NCI-H2029 treated with DMSO at 0.1 percent for 48 hours (cell line): Measurements from ENCODE around the gene SMIM8.
"Not testable (repeated sequence)": the region's sequence is repeated elsewhere in the genome, so short reads cannot be mapped to it uniquely, and the experiment has no call there.

ENCODE experiments used
- DNase-seq: peaks from one replicate; lab custom pipeline; 2025; lab: John Stamatoyannopoulos, UW

Gene SMIM8, protein sequence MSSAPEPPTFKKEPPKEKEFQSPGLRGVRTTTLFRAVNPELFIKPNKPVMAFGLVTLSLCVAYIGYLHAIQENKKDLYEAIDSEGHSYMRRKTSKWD

DNA sequence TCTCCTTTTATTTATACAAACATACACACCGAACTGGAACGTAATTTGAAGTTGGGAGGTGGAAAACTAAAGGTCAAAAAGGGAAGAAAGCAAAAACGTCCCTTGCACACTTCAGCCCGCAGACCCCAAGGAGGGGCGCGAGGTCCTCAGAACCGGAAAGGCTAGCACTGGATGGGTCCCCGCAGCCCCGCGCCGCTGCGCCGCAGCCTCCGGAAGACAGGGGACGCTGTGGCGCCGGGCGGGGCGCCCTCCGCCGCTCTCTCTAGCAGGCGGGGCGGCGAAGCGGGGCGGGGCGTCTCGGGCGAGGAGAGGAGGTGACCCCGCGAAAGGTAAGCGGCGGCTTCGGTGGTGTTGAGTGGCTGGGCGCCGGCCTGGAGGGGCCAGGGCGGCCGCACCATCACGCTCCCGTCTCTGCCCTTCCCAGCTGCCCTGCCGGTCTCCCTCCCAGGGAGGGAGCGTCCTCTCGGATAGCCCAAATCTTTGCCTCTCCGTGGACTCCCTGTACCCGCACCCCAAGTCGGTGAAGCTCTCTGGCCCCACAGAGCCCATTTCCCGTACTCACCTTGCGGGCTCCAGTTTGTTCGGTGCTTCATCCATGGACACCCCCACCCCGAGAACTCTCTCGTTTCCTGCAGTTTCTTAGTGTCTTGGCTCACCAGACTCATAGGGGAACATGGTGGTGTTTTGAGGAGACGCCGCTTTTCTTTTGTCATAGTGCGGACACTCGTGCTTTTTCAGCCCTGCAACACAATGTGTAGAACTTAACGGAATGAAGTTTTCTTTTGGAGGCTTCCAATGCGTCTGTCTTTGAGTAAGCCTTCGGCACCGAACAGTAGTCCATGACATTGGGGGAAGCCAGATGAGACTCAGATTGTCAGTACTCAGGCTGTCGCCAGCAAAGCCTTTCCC lies at the start of gene SMIM8:
SMIM8 (plus strand) TSS at position 285 of the 909 bp plus-strand sequence. CDS start 14,444 bp downstream, outside the sequence.
- DNase-seq, result peak; percentile 41

DNA sequence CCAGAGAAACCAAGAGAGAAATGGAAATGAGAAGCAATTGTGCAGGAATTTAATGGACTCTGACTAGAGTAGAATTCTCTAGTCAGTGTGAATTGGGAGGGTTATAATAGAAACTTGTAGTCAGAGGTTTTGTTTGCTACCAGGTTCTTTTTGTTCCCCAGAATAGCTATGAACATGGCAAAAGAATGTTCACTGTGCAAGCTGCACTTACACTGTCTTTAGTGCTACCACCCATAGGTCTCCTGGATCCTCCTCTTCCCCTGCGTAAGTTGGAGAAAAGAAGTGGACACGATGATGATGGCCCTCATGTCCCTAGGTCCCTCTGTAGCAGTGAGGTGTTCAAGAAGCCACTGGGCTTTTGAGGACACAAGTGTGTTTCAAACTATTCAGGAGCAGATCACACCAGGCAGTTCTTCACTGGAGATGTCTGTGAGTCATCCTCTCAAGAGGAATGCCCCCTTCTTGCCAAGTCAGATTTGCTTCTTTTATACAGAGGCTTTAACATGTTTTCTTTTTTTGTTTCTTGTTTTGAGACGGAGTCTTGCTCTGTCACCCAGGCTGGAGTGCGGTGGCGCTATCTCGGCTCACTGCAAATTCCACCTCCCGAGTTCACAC lies 47.6 kb upstream of the SMIM8 start:
- no peak for DNase-seq

- DNase-seq, result no peak
Measured at GRCh38 chr6:87276624-87277023, 45.8 kb upstream of the SMIM8 start.

DNA sequence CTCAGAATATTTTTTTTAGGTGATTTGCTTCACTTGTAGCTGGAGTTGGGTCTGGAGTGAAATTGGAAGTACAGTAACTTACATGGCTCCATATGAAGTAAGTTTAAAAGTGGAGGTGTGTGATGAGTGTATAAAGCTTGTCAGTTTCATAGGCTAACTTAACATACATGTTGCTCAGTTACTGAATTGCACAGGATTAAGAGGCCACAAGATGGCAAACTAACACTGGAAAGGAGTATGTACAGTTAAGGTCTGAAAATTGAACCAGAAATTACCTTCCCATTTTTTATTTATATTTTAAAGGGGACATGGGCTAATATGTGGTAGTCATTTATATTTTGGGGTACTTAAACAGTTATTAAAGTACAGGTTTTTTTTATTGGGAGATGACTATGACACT lies 45.3 kb upstream of the SMIM8 start:
- DNase-seq, result no peak

DNA sequence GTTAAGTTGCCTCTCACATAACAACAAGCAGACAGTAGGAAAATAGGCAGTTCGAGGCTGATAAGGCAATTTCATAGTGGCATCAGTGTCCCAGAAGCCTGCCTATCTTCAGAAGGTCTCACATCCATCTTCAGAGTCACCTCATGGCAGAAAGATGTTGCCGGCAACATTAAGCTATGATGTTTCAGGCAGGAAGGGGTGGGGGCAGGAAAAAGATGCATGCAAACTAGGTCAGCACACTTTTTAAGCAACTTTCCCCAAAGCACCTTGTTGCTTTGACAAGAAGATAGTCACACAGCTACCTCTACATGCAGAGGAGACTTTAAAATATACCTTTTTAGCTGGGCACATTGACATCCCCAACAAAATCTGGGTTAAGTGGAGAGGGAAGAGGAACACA lies 43.2 kb upstream of the SMIM8 start:
- DNase-seq, result no peak

- peak; percentile 38 for DNase-seq
Measured at GRCh38 chr6:87281426-87281825, 41.0 kb upstream of the SMIM8 start.

DNA sequence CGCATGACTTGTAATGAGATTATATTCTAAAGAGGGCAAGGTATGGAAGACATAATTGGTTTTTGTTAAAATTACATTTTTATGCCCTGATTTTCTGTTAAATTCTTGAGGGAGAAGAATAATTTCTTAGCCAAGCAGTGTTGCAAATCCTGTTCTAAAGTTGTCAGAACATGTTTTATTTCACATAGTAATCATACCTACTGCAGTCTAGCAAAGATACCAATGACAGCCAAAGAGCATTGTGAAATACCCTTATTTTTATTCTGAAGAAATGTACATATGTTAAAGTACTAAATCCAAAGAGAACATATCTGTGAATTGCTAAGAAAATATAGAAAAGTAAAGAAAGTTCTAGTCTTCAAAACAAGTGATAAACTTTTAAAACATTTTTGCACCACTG lies 39.6 kb upstream of the SMIM8 start:
- DNase-seq, result no peak

DNA sequence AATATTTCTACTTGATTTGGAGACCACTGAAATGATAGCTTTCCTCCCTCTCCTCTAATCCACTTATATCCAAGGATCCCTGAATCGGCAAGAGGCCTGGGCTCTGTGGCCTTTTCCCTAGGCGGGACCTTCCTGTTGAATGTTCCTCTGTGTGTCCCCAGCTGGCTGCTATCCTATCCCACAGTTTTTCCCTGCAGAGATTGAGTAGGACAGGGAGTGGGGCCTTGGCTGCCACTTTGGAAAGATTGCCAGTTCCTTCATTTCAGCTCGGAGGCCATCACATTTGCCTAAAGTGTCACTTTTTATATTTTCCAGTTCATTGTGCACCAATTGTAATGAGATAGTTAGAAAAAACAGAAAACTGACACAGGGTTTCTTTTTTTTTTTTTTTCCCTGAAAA lies 38.9 kb upstream of the SMIM8 start:
- DNase-seq, result no peak

- no peak for DNase-seq
Measured at GRCh38 chr6:87287251-87287650, 35.1 kb upstream of the SMIM8 start.

DNA sequence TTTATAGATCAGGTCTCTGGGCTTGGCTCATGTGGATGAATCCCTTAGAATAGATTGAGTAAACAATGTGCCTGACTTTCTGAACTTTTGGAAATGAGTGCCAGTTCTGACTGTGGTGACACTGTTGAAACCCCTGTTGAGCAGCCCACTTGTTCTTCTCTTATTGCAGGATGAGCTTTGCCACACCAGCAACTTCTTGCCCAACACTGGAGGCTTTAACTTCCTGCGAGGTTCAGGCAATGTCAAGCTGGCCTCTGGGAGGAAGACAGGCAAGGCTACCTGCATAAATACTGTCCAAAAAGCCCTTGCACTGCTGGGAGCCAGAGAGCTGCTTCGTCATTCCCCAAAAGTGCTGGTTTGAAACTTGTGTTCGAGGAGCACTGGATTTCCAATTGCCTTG lies 32.8 kb upstream of the SMIM8 start:
- DNase-seq, result no peak

GRCh38 chr6:87291883-87292282 lies 30.5 kb upstream of the SMIM8 start:
- peak; percentile 78 for DNase-seq

DNA sequence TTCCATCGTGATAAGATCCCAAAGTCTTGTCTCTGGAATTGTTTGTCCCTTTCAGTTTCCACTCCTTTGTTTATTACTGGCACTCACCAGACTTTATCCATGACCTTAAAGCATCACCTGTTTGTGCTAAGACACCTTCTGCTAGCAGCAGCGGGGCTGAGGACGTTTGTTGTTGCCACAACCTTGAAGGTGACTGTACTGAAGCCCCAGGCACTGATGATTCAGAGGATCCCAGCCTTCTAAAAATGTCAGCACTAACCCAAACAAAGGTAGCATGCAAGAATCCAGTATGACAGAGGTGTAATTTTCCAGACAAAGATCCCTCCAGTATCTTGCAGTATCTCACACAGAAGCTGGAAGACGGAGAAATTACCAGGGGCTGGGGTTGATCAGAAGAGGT lies 28.9 kb upstream of the SMIM8 start:
- no peak for DNase-seq

- no peak for DNase-seq
Measured at GRCh38 chr6:87297119-87297518, 25.3 kb upstream of the SMIM8 start.

- not testable (repeated sequence) for DNase-seq
Measured at GRCh38 chr6:87301277-87301676, 21.1 kb upstream of the SMIM8 start.

- no peak for DNase-seq
Measured at GRCh38 chr6:87308970-87309369, 13.4 kb upstream of the SMIM8 start.

GRCh38 chr6:87312860-87313259 lies 9.5 kb upstream of the SMIM8 start:
- no peak for DNase-seq

- no peak for DNase-seq
Measured at GRCh38 chr6:87315071-87315470, 7.3 kb upstream of the SMIM8 start.

DNA sequence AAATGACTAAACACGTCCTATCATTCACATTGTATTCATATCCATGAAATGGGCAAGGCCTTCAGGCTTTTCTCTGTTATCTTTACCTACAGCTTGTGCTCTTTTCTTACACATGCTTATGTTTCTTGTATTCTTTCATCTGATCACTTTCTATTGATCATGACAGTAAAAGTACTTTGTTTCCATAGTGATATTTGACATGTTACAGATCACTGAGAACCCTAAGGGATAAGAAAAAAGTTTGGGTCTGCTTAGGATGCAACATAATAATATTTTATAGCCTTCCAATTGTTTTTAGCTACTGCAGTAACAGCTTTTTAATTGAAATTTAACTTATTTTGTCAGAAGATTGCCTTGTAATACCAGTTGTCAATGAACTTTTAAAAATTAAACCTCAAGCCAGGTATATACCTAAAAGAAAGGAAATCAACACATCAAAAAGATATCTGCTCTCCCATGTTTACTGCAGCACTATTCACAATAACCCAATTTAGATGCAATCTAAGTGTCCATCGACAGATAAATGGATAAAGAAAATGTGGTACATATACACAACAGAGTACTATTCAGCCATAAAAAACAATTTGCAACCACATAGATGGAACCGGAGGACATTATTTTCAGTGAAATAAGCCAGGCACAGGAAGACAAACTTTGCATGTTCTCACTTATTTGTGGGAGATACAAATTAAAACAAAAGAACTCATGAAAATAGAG lies 3.0 kb upstream of the SMIM8 start:
- DNase-seq, result no peak

GRCh38 chr6:87323880-87324279 lies 1.5 kb downstream of the SMIM8 start:
- not testable (repeated sequence) for DNase-seq

DNA sequence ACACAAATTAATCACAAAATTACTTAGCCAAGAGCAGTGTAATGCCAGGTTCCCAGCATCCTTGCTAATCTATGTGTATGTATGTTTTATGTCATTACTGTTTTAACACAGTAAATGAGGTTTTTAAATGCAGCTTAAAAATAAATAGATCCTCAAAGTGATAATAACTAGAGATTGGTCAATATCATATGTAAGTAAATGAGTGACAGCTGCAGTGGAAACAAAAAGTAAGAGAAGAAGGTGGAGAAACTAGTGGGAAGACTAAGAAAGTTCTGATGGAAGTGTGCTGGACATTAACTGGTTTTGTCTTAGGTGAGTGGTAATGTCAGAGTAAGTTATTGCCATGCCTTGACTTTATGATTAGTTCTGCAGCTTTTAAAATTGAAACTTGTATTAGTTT lies 8.6 kb downstream of the SMIM8 start:
- DNase-seq, result no peak

GRCh38 chr6:87333033-87333432 lies 10.6 kb downstream of the SMIM8 start:
- DNase-seq, result peak; percentile 16

GRCh38 chr6:87333591-87334181 lies 11.3 kb downstream of the SMIM8 start:
- DNase-seq, result peak; percentile 36
